BLaER1 (cell line): ENCODE measurements around the gene ONECUT1.
A peak's percentile ranks its signal among the peaks of the same experiment; 100 is the strongest.

Source experiments
- H3K27ac ChIP-seq: shearing (Covaris generic); formaldehyde crosslinking; 2 replicates; pipeline ENCODE4 v1.8.1; 2022
- H3K27me3 ChIP-seq: shearing (Covaris generic); formaldehyde crosslinking; 2 replicates; pipeline ENCODE4 v1.8.1; 2022
- H3K36me3 ChIP-seq: shearing (Covaris generic); formaldehyde crosslinking; 2 replicates; pipeline ENCODE4 v1.8.1; 2022
- H3K4me1 ChIP-seq: shearing (Covaris generic); formaldehyde crosslinking; 2 replicates; pipeline ENCODE4 v1.8.1; 2022
- H3K4me2 ChIP-seq: shearing (Covaris generic); formaldehyde crosslinking; 2 replicates; pipeline ENCODE4 v1.8.1; 2022
- H3K4me3 ChIP-seq: shearing (Covaris generic); formaldehyde crosslinking; 2 replicates; pipeline ENCODE4 v1.8.1; 2022
- H3K9ac ChIP-seq: shearing (Covaris generic); formaldehyde crosslinking; 2 replicates; pipeline ENCODE4 v1.8.1; 2022
- H3K9me3 ChIP-seq: shearing (Covaris generic); formaldehyde crosslinking; 2 replicates; pipeline ENCODE4 v1.8.1; 2022
- H4K20me1 ChIP-seq: shearing (Covaris generic); formaldehyde crosslinking; 2 replicates; pipeline ENCODE4 v1.8.1; 2022
- Cebpa-rat ChIP-seq: shearing (Covaris generic); IDR thresholded peaks from 2 replicates; pipeline ENCODE4 v1.8.1; 2022

The ONECUT1 gene

GRCh38 chr15:52734329-52734728 is 55.8 kb downstream of the ONECUT1 start:
- peaks cover 35% of the 10 kb centered on the region for H3K4me1 ChIP-seq
- H3K27ac ChIP-seq, result no peak overlapping the region
- no peaks in the 10 kb centered on the region for H3K27me3 ChIP-seq
- no peak overlapping the region for H3K4me2 ChIP-seq
- no peak for TF ChIP-seq Cebpa-rat
- H3K9me3 ChIP-seq, result no peaks in the 10 kb centered on the region
- H3K9ac ChIP-seq, result no peak overlapping the region
- H4K20me1 ChIP-seq, result no peaks in the 10 kb centered on the region
- no peaks in the 10 kb centered on the region for H3K36me3 ChIP-seq
- H3K4me3 ChIP-seq, result no peak overlapping the region

- Histone ChIP-seq H3K4me2 (peak overlapping the region; percentile 12; the same call in 1 of the 2 replicates), H3K27me3 (no peaks in the 10 kb centered on the region), H3K4me1 (peaks cover 40% of the 10 kb centered on the region), H3K36me3 (no peaks in the 10 kb centered on the region), H3K27ac (no peak overlapping the region), H3K4me3 (no peak overlapping the region), H3K9ac (no peak overlapping the region), H3K9me3 (no peaks in the 10 kb centered on the region), H4K20me1 (no peaks in the 10 kb centered on the region)
- TF ChIP-seq Cebpa-rat, result no peak
Measured at GRCh38 chr15:52733696-52734255, 56.4 kb downstream of the ONECUT1 start.

GRCh38 chr15:52733088-52733487 is 57.0 kb downstream of the ONECUT1 start:
- H3K27ac ChIP-seq, result no peak overlapping the region
- H3K27me3 ChIP-seq, result no peaks in the 10 kb centered on the region
- no peaks in the 10 kb centered on the region for H3K9me3 ChIP-seq
- H3K4me2 ChIP-seq, result peak overlapping the region; percentile 12; the same call in 1 of the 2 replicates
- H3K4me3 ChIP-seq, result no peak overlapping the region
- no peak overlapping the region for H3K9ac ChIP-seq
- peaks cover 47% of the 10 kb centered on the region for H3K4me1 ChIP-seq
- H4K20me1 ChIP-seq, result no peaks in the 10 kb centered on the region
- TF ChIP-seq Cebpa-rat, result no peak
- H3K36me3 ChIP-seq, result no peaks in the 10 kb centered on the region

GRCh38 chr15:52732551-52732950 is 57.6 kb downstream of the ONECUT1 start:
- no peak overlapping the region for H3K4me3 ChIP-seq
- no peaks in the 10 kb centered on the region for H3K9me3 ChIP-seq
- no peaks in the 10 kb centered on the region for H3K36me3 ChIP-seq
- H4K20me1 ChIP-seq, result no peaks in the 10 kb centered on the region
- no peak overlapping the region for H3K27ac ChIP-seq
- H3K4me1 ChIP-seq, result peaks cover 52% of the 10 kb centered on the region
- no peaks in the 10 kb centered on the region for H3K27me3 ChIP-seq
- TF ChIP-seq Cebpa-rat, result no peak
- H3K4me2 ChIP-seq, result no peak overlapping the region
- H3K9ac ChIP-seq, result no peak overlapping the region

GRCh38 chr15:52731732-52732470 is 58.2 kb downstream of the ONECUT1 start:
- H3K4me3 ChIP-seq, result no peak overlapping the region
- peak overlapping the region; percentile 21; the same call in 1 of the 2 replicates for H3K4me2 ChIP-seq
- no peaks in the 10 kb centered on the region for H3K36me3 ChIP-seq

GRCh38 chr15:52731004-52731403 is 59.1 kb downstream of the ONECUT1 start:
- Histone ChIP-seq H3K9me3 (no peaks in the 10 kb centered on the region), H4K20me1 (no peaks in the 10 kb centered on the region), H3K9ac (no peak overlapping the region), H3K4me2 (no peak overlapping the region), H3K27ac (no peak overlapping the region), H3K27me3 (no peaks in the 10 kb centered on the region), H3K36me3 (no peaks in the 10 kb centered on the region), H3K4me1 (peaks cover 60% of the 10 kb centered on the region), H3K4me3 (no peak overlapping the region)
- TF ChIP-seq Cebpa-rat, result no peak

More at GRCh38 chr15:52731732-52732470, 58.2 kb downstream of the ONECUT1 start:
- no peak overlapping the region for H3K9ac ChIP-seq
- peaks cover 59% of the 10 kb centered on the region for H3K4me1 ChIP-seq
- TF ChIP-seq Cebpa-rat, result no peak
- no peaks in the 10 kb centered on the region for H3K27me3 ChIP-seq
- no peak overlapping the region for H3K27ac ChIP-seq
- H4K20me1 ChIP-seq, result no peaks in the 10 kb centered on the region
- no peaks in the 10 kb centered on the region for H3K9me3 ChIP-seq

GRCh38 chr15:52730594-52730993 is 59.5 kb downstream of the ONECUT1 start:
- Histone ChIP-seq H3K4me3 (no peak overlapping the region), H3K9ac (peak overlapping the region; percentile 40; the same call in 1 of the 2 replicates), H3K27ac (no peak overlapping the region), H3K4me2 (peak overlapping the region; percentile 74), H3K36me3 (no peaks in the 10 kb centered on the region), H3K27me3 (no peaks in the 10 kb centered on the region), H3K4me1 (peaks cover 60% of the 10 kb centered on the region), H3K9me3 (no peaks in the 10 kb centered on the region), H4K20me1 (no peaks in the 10 kb centered on the region)
- TF ChIP-seq Cebpa-rat, result no peak

GRCh38 chr15:52730173-52730572 is 60.0 kb downstream of the ONECUT1 start:
- peak overlapping the region; percentile 19; the same call in 1 of the 2 replicates for H3K27ac ChIP-seq
- no peak for TF ChIP-seq Cebpa-rat
- no peaks in the 10 kb centered on the region for H4K20me1 ChIP-seq
- H3K4me3 ChIP-seq, result no peak overlapping the region
- H3K36me3 ChIP-seq, result no peaks in the 10 kb centered on the region
- peak overlapping the region; percentile 40; the same call in 1 of the 2 replicates for H3K9ac ChIP-seq
- H3K4me1 ChIP-seq, result peaks cover 60% of the 10 kb centered on the region
- no peaks in the 10 kb centered on the region for H3K9me3 ChIP-seq
- no peaks in the 10 kb centered on the region for H3K27me3 ChIP-seq
- H3K4me2 ChIP-seq, result peak overlapping the region; percentile 74

- H3K4me3 ChIP-seq, result no peak overlapping the region
- H3K27ac ChIP-seq, result no peak overlapping the region
- no peak for TF ChIP-seq Cebpa-rat
- no peaks in the 10 kb centered on the region for H3K9me3 ChIP-seq
- H3K27me3 ChIP-seq, result no peaks in the 10 kb centered on the region
- peaks cover 57% of the 10 kb centered on the region for H3K4me1 ChIP-seq
- no peaks in the 10 kb centered on the region for H4K20me1 ChIP-seq
- no peaks in the 10 kb centered on the region for H3K36me3 ChIP-seq
- no peak overlapping the region for H3K9ac ChIP-seq
- peak overlapping the region; percentile 74 for H3K4me2 ChIP-seq
Measured at GRCh38 chr15:52728899-52729298, 61.2 kb downstream of the ONECUT1 start.

- Histone ChIP-seq H4K20me1 (no peaks in the 10 kb centered on the region), H3K27ac (peak overlapping the region; percentile 31; the same call in 1 of the 2 replicates), H3K27me3 (no peaks in the 10 kb centered on the region), H3K4me3 (no peak overlapping the region), H3K9me3 (no peaks in the 10 kb centered on the region), H3K4me1 (peaks cover 47% of the 10 kb centered on the region), H3K9ac (no peak overlapping the region), H3K36me3 (no peaks in the 10 kb centered on the region), H3K4me2 (peak overlapping the region; percentile 74)
- no peak for TF ChIP-seq Cebpa-rat
Measured at GRCh38 chr15:52727815-52728214, 62.3 kb downstream of the ONECUT1 start.
